ENCODE results near the gene NDFIP2.
"Not testable (repeated sequence)": the region's sequence is repeated elsewhere in the genome, so short reads cannot be mapped to it uniquely, and the experiment has no call there.

Gene NDFIP2

DNA sequence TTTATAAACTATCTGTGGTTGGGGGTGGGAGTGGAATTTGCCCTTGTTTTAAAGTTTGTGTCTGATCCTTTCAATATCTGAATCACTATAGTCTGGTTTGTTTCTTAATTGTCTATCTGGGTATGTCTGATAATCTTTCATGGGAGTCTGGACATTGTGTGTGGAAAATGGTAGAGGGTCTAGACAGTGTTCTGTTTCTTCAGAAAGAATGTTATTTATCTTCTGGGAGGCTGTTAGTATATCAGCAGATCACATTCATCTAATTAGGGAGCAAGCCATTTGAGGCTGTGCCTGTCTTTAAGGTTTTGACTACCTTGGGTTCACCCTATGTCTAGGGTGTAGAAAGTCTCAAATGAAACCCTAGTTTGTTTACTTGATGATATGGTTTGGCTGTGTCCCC, 110.5 kb downstream of the NDFIP2 start:
- H3K4me3 Mint-ChIP-seq = no peak overlapping the region

GRCh38 chr13:79593121-79593520, 112.2 kb downstream of the NDFIP2 start:
- H3K9me3 Mint-ChIP-seq = no peaks in the 10 kb centered on the region
- H3K4me1 Mint-ChIP-seq (ENCODE audit: low read depth) = no peaks in the 10 kb centered on the region
- H3K27ac Mint-ChIP-seq = no peak overlapping the region
- H3K4me3 Mint-ChIP-seq = no peak overlapping the region
- no peaks in the 10 kb centered on the region for H3K27me3 Mint-ChIP-seq (ENCODE audit: low read depth)
- no peaks in the 10 kb centered on the region for H3K36me3 Mint-ChIP-seq (ENCODE audit: low read depth)

More for the DNA sequence above, 110.5 kb downstream of the NDFIP2 start:
- H3K4me1 Mint-ChIP-seq (ENCODE audit: low read depth) = no peaks in the 10 kb centered on the region
- H3K27ac Mint-ChIP-seq = no peak overlapping the region
- no peaks in the 10 kb centered on the region for H3K36me3 Mint-ChIP-seq (ENCODE audit: low read depth)
- H3K27me3 Mint-ChIP-seq (ENCODE audit: low read depth) = no peaks in the 10 kb centered on the region
- H3K9me3 Mint-ChIP-seq = no peaks in the 10 kb centered on the region

- no peaks in the 10 kb centered on the region for H3K36me3 Mint-ChIP-seq (ENCODE audit: low read depth)
- no peak overlapping the region for H3K4me3 Mint-ChIP-seq
- H3K4me1 Mint-ChIP-seq (ENCODE audit: low read depth) = no peaks in the 10 kb centered on the region
- no peaks in the 10 kb centered on the region for H3K9me3 Mint-ChIP-seq
- no peak overlapping the region for H3K27ac Mint-ChIP-seq
- H3K27me3 Mint-ChIP-seq (ENCODE audit: low read depth) = no peaks in the 10 kb centered on the region
These were observed 112.8 kb downstream of the NDFIP2 start for GRCh38 chr13:79593641-79594275.

- H3K27me3 Mint-ChIP-seq (ENCODE audit: low read depth); H3K4me3 Mint-ChIP-seq; H3K36me3 Mint-ChIP-seq (ENCODE audit: low read depth); H3K4me1 Mint-ChIP-seq (ENCODE audit: low read depth); H3K9me3 Mint-ChIP-seq; H3K27ac Mint-ChIP-seq: not testable (repeated sequence)
These were observed 119.2 kb downstream of the NDFIP2 start for GRCh38 chr13:79600146-79600545.

DNA sequence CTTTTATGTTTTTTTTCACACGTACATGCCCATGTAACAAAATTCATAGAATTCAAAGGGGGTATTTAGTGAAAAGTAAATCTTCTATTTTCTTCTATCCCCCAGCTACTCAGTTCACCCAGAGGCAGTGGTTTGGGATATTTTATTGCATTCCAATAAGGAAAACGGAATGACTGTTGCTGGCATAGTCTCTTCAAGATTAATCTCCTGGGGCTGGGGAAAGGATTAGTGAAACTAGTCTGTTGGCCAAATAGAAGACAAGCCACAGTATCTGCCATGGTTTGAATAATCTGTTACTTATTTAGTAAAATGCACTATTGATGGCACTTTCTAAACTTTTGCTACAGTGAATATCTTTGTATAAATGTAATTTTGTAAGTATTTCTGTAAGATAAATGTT, 122.0 kb downstream of the NDFIP2 start:
- no peaks in the 10 kb centered on the region for H3K36me3 Mint-ChIP-seq (ENCODE audit: low read depth)
- no peak overlapping the region for H3K4me3 Mint-ChIP-seq

DNA sequence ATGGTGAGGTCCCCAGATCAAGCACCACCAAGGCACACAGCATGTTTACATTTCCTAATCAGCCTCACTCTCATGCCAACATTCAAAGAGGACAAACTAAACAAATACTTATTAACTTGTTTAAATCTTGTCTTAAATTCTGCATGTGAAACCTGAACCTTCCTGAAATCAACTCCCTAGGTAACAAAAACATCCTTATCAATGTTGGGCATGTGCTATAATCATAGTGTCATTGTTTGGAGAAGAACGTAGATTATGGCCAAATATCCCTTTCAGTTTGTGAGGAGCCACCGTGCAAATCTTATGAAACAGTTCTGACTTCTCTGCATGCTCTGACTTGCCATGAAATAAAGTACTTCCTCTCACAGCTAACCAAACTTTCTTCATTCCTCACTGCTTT, 123.8 kb downstream of the NDFIP2 start:
- no peaks in the 10 kb centered on the region for H3K9me3 Mint-ChIP-seq
- H3K4me1 Mint-ChIP-seq (ENCODE audit: low read depth) = no peaks in the 10 kb centered on the region
- no peaks in the 10 kb centered on the region for H3K36me3 Mint-ChIP-seq (ENCODE audit: low read depth)
- no peaks in the 10 kb centered on the region for H3K27me3 Mint-ChIP-seq (ENCODE audit: low read depth)
- H3K4me3 Mint-ChIP-seq = no peak overlapping the region
- H3K27ac Mint-ChIP-seq = no peak overlapping the region

More for the DNA sequence above, 122.0 kb downstream of the NDFIP2 start:
- H3K27ac Mint-ChIP-seq = no peak overlapping the region
- no peaks in the 10 kb centered on the region for H3K27me3 Mint-ChIP-seq (ENCODE audit: low read depth)
- no peaks in the 10 kb centered on the region for H3K9me3 Mint-ChIP-seq
- H3K4me1 Mint-ChIP-seq (ENCODE audit: low read depth) = no peaks in the 10 kb centered on the region
